Endothelial cell of umbilical vein (primary cell): Measurements from ENCODE around the gene WBP2. TPM values are rescaled to one million over a fixed set of nuclear protein-coding genes. Genes with fewer than 3 reads are reported as not detected.
A peak's percentile ranks its signal among the peaks of the same experiment; 100 is the strongest.

Experiments
- BruUV-seq: library from RNA; stranded (reverse); fragments of 400-500 nt; replicated peaks from 2 replicates; lab custom pipeline; 2021; lab: Mats Ljungman, UMichigan
- CTCF ChIA-PET: fragments of 300-600, 350-600 bp; sonication (Branson Sonifier 250); formaldehyde crosslinking; loops from one replicate; lab custom pipeline; 2021; ENCODE audit warnings: antibody characterized with exemption, inconsistent platforms; lab: Charles Lee
- POLR2A ChIA-PET: fragments of 300-600, 350-600 bp; sonication (Branson Sonifier 250); formaldehyde crosslinking; loops from one replicate; lab custom pipeline; 2021; ENCODE audit warnings: antibody characterized with exemption, inconsistent platforms; lab: Charles Lee
- DNase-seq: peaks from one replicate; pipeline ENCODE4 v3.0.0-alpha.2; 2011; ENCODE audit warnings: low read depth, low spot score
- FAIRE-seq: peaks from 2 replicates; lab custom pipeline; 2011; peaks lifted over from hg19 to GRCh38; lab: Jason Lieb, UNC
- H2AFZ ChIP-seq: 2 replicates; pipeline ENCODE4 v1.6.0; 2012; ENCODE audit warnings: low read depth, low read length, control low read depth, inconsistent platforms
- H3K27ac ChIP-seq: 2 replicates; pipeline ENCODE4 v1.5.1; 2011; ENCODE audit warnings: low read depth, mild to moderate bottlenecking, control low read depth, low read length, moderate library complexity; ENCODE audit not compliant: insufficient read depth
- H3K27me3 ChIP-seq, 2 experiments: 2 replicates each; pipeline versions ENCODE4 v1.6.0 to v1.6.1; 2011; ENCODE audit warnings: low read length in 2 of 2, mixed read lengths in 1 of 2; ENCODE audit not compliant: control insufficient read depth in 2 of 2, insufficient read depth in 2 of 2
- H3K36me3 ChIP-seq, 2 experiments: 2 replicates in 1 of 2; 3 replicates in 1 of 2; pipeline ENCODE4 v1.5.1; 2011; ENCODE audit warnings: low read length in 2 of 2, mild to moderate bottlenecking in 1 of 2, moderate library complexity in 1 of 2; ENCODE audit not compliant: control insufficient read depth in 2 of 2, insufficient read depth in 2 of 2; ENCODE audit errors: extremely low read depth in 1 of 2
- H3K4me1 ChIP-seq: 3 replicates; pipeline ENCODE4 v1.5.1; 2011; ENCODE audit warnings: mild to moderate bottlenecking, low read length; ENCODE audit not compliant: control insufficient read depth, insufficient read depth; ENCODE audit errors: extremely low read depth
- H3K4me2 ChIP-seq: 2 replicates; pipeline ENCODE4 v1.6.1; 2011; ENCODE audit warnings: low read length, control low read depth, mixed read lengths; ENCODE audit not compliant: insufficient read depth
- H3K4me3 ChIP-seq, 3 experiments: fragments of 200-600 bp in 1 of 3; sonication (generic), shearing (Covaris generic) in 1 of 3; replicated peaks in 1 of 3; 2 replicates each; pipeline ENCODE4 v1.5.1; 2011 to 2016; ENCODE audit warnings: control low read depth in 3 of 3, low read length in 3 of 3, mild to moderate bottlenecking in 2 of 3, inconsistent platforms in 1 of 3, low read depth in 1 of 3, moderate library complexity in 1 of 3; ENCODE audit not compliant: insufficient read depth in 1 of 3
- H3K79me2 ChIP-seq: 2 replicates; pipeline ENCODE4 v1.6.0; 2012; ENCODE audit warnings: low read length, inconsistent platforms; ENCODE audit not compliant: control insufficient read depth, insufficient read depth
- H3K9ac ChIP-seq: replicated peaks from 2 replicates; pipeline ENCODE3; 2011; ENCODE audit warnings: low read length, control low read depth; ENCODE audit not compliant: insufficient read depth; ENCODE audit errors: extremely low read depth
- H3K9me1 ChIP-seq: replicated peaks from 3 replicates; pipeline ENCODE4 v1.6.0; 2011; ENCODE audit warnings: mild to moderate bottlenecking, low read length; ENCODE audit not compliant: control insufficient read depth, insufficient read depth; ENCODE audit errors: extremely low read depth
- H3K9me3 ChIP-seq: replicated peaks from 2 replicates; pipeline ENCODE4 v1.5.1; 2012; ENCODE audit warnings: low read length, inconsistent platforms; ENCODE audit not compliant: control insufficient read depth, insufficient read depth
- H4K20me1 ChIP-seq: replicated peaks from 2 replicates; pipeline ENCODE3; 2011; ENCODE audit warnings: mild to moderate bottlenecking, low read length; ENCODE audit not compliant: control insufficient read depth, insufficient read depth; ENCODE audit errors: extremely low read depth
- CTCF ChIP-seq, 2 donors: IDR thresholded peaks; 1 replicate in 1 of 2; 2 replicates in 1 of 2; pipeline ENCODE4 v1.5.1; 2011; ENCODE audit warnings: low read length in 2 of 2, mild to moderate bottlenecking in 2 of 2, moderate library complexity in 2 of 2, control low read depth in 1 of 2, inconsistent platforms in 1 of 2, low read depth in 1 of 2; ENCODE audit not compliant: insufficient read depth in 1 of 2; ENCODE audit errors: extremely low read depth in 1 of 2
- FOS ChIP-seq: IDR thresholded peaks from 2 replicates; pipeline ENCODE4 v1.6.1; 2011; ENCODE audit warnings: mild to moderate bottlenecking, low read length, moderate library complexity, borderline replicate concordance; ENCODE audit not compliant: insufficient read depth
- GATA2 ChIP-seq: IDR thresholded peaks from 2 replicates; pipeline ENCODE4 v1.7.0; 2011; ENCODE audit warnings: low read depth, mild to moderate bottlenecking, moderate library complexity, mixed read lengths, low read length; ENCODE audit not compliant: insufficient read length, insufficient read depth
- JUN ChIP-seq: IDR thresholded peaks from 2 replicates; pipeline ENCODE4 v1.6.1; 2011; ENCODE audit warnings: borderline replicate concordance, low read depth; ENCODE audit not compliant: insufficient read length, insufficient read depth
- POLR2A ChIP-seq: IDR thresholded peaks from 2 replicates; pipeline ENCODE4 v1.6.1; 2012; ENCODE audit warnings: low read depth, mild to moderate bottlenecking, control low read depth, low read length
- dilution Hi-C: fragments of 300-500 bp; cut with MboI; formaldehyde crosslinking; loops from one replicate; pipeline ENCODE4 v1.15.0; 2019; ENCODE audit warnings: low sequenced_read_pairs; ENCODE audit not compliant: extremely low pct_ligation_motif_present
- intact Hi-C: fragments of 100-400 bp; cut with micrococcal nuclease; formaldehyde crosslinking; loops from one replicate; pipeline ENCODE4 v1.10.0; 2022
- polyA plus RNA-seq, 4 experiments: library from polyadenylated mRNA; depleted of rRNA in 3 of 4; stranded (reverse) in 3 of 4; unstranded in 1 of 4; fragments of >200 nt; gene quantifications; 2 replicates each; pipeline versions ENCODE4 v1.2.1 to v1.2.3, GENCODE V29; 2011 to 2012; ENCODE audit warnings: missing spikeins in 1 of 4
- total RNA-seq: library from RNA; stranded (reverse); gene quantifications from 2 replicates; pipeline ENCODE4 v1.2.3, GENCODE V29; 2021

The WBP2 gene
- total and polyA plus RNA-seq, 2 donors (not counting 3 experiments of a cell fraction or from before 2014, with no cell fraction given) = 81.5 to 126 TPM

GRCh38 chr17:75875182-75875939, 20.2 kb upstream of the WBP2 start:
- Histone ChIP-seq H3K27ac (peak overlapping the region; percentile 70), H3K4me2 (peak overlapping the region; percentile 50), H3K4me1 (peaks cover 41% of the 10 kb centered on the region), H3K9ac (peak overlapping the region; percentile 65), H3K36me3 (peaks cover 3 to 18% of the 10 kb centered on the region in 2 experiments), H2AFZ (no peak overlapping the region), H4K20me1 (no peaks in the 10 kb centered on the region), H3K9me3 (no peaks in the 10 kb centered on the region), H3K9me1 (no peaks in the 10 kb centered on the region), H3K27me3 (no peaks in the 10 kb centered on the region), H3K79me2 (peaks cover 6% of the 10 kb centered on the region), H3K4me3 (no peak overlapping the region)
- FAIRE-seq = peak; percentile 48
- ChIA-PET POLR2A (interaction anchor here (0.9 to 3.0 kb wide), 3 partner anchors 17 to 95 kb away, joined by 4 to 19 read pairs (median 17); partner anchors contain the start of gene WBP2), CTCF (interaction anchor here (0.6 to 10.3 kb wide), 8 partner anchors 17 to 111 kb away, joined by 3 to 241 read pairs (median 3); partner anchors contain the start of genes TRIM65, UNC13D and WBP2)
- DNase-seq = no peak
- dilution Hi-C loops = no loop called here
- TF ChIP-seq POLR2A = peak; percentile 8
- no peak for TF ChIP-seq JUN
- TF ChIP-seq GATA2 = no peak
- BruUV-seq = no TSS peak
- intact Hi-C loops = no loop called here

- POLR2A ChIA-PET = interaction anchor here (1.7 kb wide), 1 partner anchor 19 kb away, joined by 19 read pairs; the partner anchor contains the start of gene WBP2
- no peak overlapping the region for H3K4me2 ChIP-seq
- CTCF ChIA-PET = interaction anchor here (0.8 to 10.3 kb wide), 4 partner anchors 16 to 48 kb away, joined by 3 to 241 read pairs (median 26); partner anchors contain the start of genes TRIM65, UNC13D and WBP2
Observed at GRCh38 chr17:75874323-75875181, 19.4 kb upstream of the WBP2 start.

More at GRCh38 chr17:75874323-75875181, 19.4 kb upstream of the WBP2 start:
- Histone ChIP-seq H3K4me3 (no peak overlapping the region), H4K20me1 (no peaks in the 10 kb centered on the region), H3K27ac (peak overlapping the region; percentile 95), H3K4me1 (peaks cover 46% of the 10 kb centered on the region), H2AFZ (no peak overlapping the region), H3K79me2 (peaks cover 6% of the 10 kb centered on the region), H3K9ac (no peak overlapping the region), H3K9me3 (no peaks in the 10 kb centered on the region), H3K27me3 (no peaks in the 10 kb centered on the region), H3K9me1 (no peaks in the 10 kb centered on the region), H3K36me3 (peaks cover 3 to 18% of the 10 kb centered on the region in 2 experiments)
- TSS peak; percentile 18 for BruUV-seq
- dilution Hi-C loops = no loop called here
- intact Hi-C loops = no loop called here
- no peak for DNase-seq
- FAIRE-seq = no peak
- TF ChIP-seq POLR2A (peak; percentile 2), CTCF (IDR thresholded peaks at IDR 0.05; ENCODE audit: extremely low read depth in 1 of 2, insufficient read depth in 1 of 2, low read depth in 1 of 2, low read length in 2 of 2) (no peak), FOS (no peak)
